GM12878 (cell line): Measurements from ENCODE around the gene USP15. TPM values are rescaled to one million over a fixed set of nuclear protein-coding genes. Genes with fewer than 3 reads are reported as not detected.

ENCODE experiments used
- ATAC-seq: fragments of 200-7000 bp; cut with Tn5 transposase; 3 replicates; pipeline ENCODE4 v1.9.1; 2020; ENCODE audit warnings: mild to moderate bottlenecking, moderate library complexity
- BruUV-seq: library from RNA; stranded (reverse); fragments of 400-500 nt; replicated peaks from 2 replicates; lab custom pipeline; 2021; lab: Mats Ljungman, UMichigan
- CTCF ChIA-PET: fragments of 300-600 bp; sonication (Branson Sonifier 250); formaldehyde crosslinking; extraction: SDS; loops from one replicate; lab custom pipeline; 2021; ENCODE audit warnings: inconsistent platforms; lab: Yijun Ruan, JAX
- POLR2A ChIA-PET: fragments of 350-600 bp; formaldehyde crosslinking; extraction: SDS; loops from one replicate; lab custom pipeline; 2021; ENCODE audit warnings: inconsistent platforms; lab: Charles Lee
- RAD21 ChIA-PET: fragments of 300-600 bp; sonication (Branson Sonifier 250); formaldehyde crosslinking; loops from one replicate; lab custom pipeline; 2023; ENCODE audit warnings: antibody characterized with exemption; ENCODE audit not compliant: unreplicated experiment; lab: Charles Lee
- SMC1A ChIA-PET: fragments of 300-600 bp; sonication (Branson Sonifier 250); formaldehyde crosslinking; loops from one replicate; lab custom pipeline; 2023; ENCODE audit not compliant: unreplicated experiment, uncharacterized antibody; lab: Charles Lee
- DNase-seq: peaks from one replicate; pipeline ENCODE4 v3.0.0-alpha.2; 2011; ENCODE audit warnings: low read depth, low spot score
- FAIRE-seq: peaks from 3 replicates; lab custom pipeline; 2011; peaks lifted over from hg19 to GRCh38; lab: Jason Lieb, UNC
- H2AFZ ChIP-seq: 2 replicates; pipeline ENCODE4 v1.6.0; 2011; ENCODE audit warnings: low read depth, low read length, control low read depth; ENCODE audit not compliant: control insufficient read depth
- H3K27ac ChIP-seq: 2 replicates; pipeline ENCODE4 v1.5.1; 2011; ENCODE audit warnings: control low read depth; ENCODE audit not compliant: control insufficient read depth, insufficient read depth
- H3K27me3 ChIP-seq, 2 experiments: replicated peaks in 1 of 2; 2 replicates each; pipeline versions ENCODE4 v1.6.0 to v1.6.1; 2011; ENCODE audit warnings: low read length in 1 of 2; ENCODE audit not compliant: control insufficient read depth in 2 of 2, insufficient read depth in 2 of 2
- H3K36me3 ChIP-seq, 2 experiments: 2 replicates each; pipeline ENCODE4 v1.5.1; 2011; ENCODE audit warnings: low read length in 1 of 2; ENCODE audit not compliant: control insufficient read depth in 2 of 2, insufficient read depth in 2 of 2
- H3K4me1 ChIP-seq: 2 replicates; pipeline ENCODE4 v1.6.1; 2011; ENCODE audit warnings: mild to moderate bottlenecking, low read length, moderate library complexity, mixed read lengths; ENCODE audit not compliant: control insufficient read depth, insufficient read depth
- H3K4me2 ChIP-seq: 2 replicates; pipeline ENCODE4 v1.6.0; 2011; ENCODE audit warnings: control low read depth; ENCODE audit not compliant: control insufficient read depth, insufficient read depth
- H3K4me3 ChIP-seq: fragments of 200-600 bp; sonication (generic); 2 replicates; pipeline ENCODE4 v1.5.1; 2016
- H3K79me2 ChIP-seq: 2 replicates; pipeline ENCODE4 v1.6.0; 2011; ENCODE audit warnings: low read length; ENCODE audit not compliant: control insufficient read depth, insufficient read depth
- H3K9ac ChIP-seq: 2 replicates; pipeline ENCODE4 v1.8.0; 2011; ENCODE audit warnings: low read length, control low read depth, mixed read lengths; ENCODE audit not compliant: control insufficient read depth, insufficient read depth
- H3K9me3 ChIP-seq: replicated peaks from 3 replicates; pipeline ENCODE4 v1.5.1; 2011; ENCODE audit warnings: mild to moderate bottlenecking, low read length; ENCODE audit not compliant: control insufficient read depth, insufficient read depth
- H4K20me1 ChIP-seq: 2 replicates; pipeline ENCODE4 v1.6.0; 2011; ENCODE audit not compliant: control insufficient read depth, insufficient read depth
- ESRRA ChIP-seq: IDR thresholded peaks from 2 replicates; pipeline ENCODE4 v1.6.1; 2012; ENCODE audit warnings: mild to moderate bottlenecking, low read length, improper control_type of control experiment
- ETV6 ChIP-seq, 2 experiments: fragments of 450-650 bp in 1 of 2; IDR thresholded peaks in 1 of 2; conservative IDR thresholded peaks in 1 of 2; 2 replicates each; pipeline ENCODE4 v1.6.1; 2014; ENCODE audit warnings: antibody characterized with exemption in 1 of 2, borderline replicate concordance in 1 of 2, low read depth in 1 of 2, mild to moderate bottlenecking in 1 of 2, moderate library complexity in 1 of 2
- IKZF1 ChIP-seq: fragments of 450-650 bp; conservative IDR thresholded peaks from 2 replicates; pipeline ENCODE4 v1.6.1; 2017; ENCODE audit warnings: antibody characterized with exemption, mild to moderate bottlenecking
- WGBS: methylation state at CpG from one replicate; pipeline ENCODE4 v1.1.6; 2016; ENCODE audit warnings: low lambda C conversion rate; ENCODE audit not compliant: insufficient replicate concordance, insufficient coverage; ENCODE audit errors: missing lambda C conversion rate; 5-methylcytosine and 5-hydroxymethylcytosine counted together
- in situ Hi-C: fragments of 300-500 bp; cut with MboI; formaldehyde crosslinking; loops from 9 replicates; pipeline ENCODE4 v1.14.3; 2018; ENCODE audit warnings: mixed read lengths
- intact Hi-C: fragments of 100-400 bp; cut with micrococcal nuclease; formaldehyde crosslinking; loops from one replicate; pipeline ENCODE4 v1.14.2; 2022; ENCODE audit not compliant: unreplicated experiment
- polyA plus RNA-seq, 11 experiments: library from polyadenylated mRNA; depleted of rRNA in 4 of 11; unstranded in 6 of 11; stranded (reverse) in 5 of 11; fragments of >200 nt; fragmentation: Nextera tagmentation in 4 of 11; fragmentation: Illumina TruSeq in 1 of 11; extraction: Ambion mirVana in 4 of 11; extraction: Trizol in 1 of 11; gene quantifications; 1 replicate in 1 of 11; 2 replicates in 10 of 11; pipeline versions ENCODE4 v1.2.1 to v1.2.3, GENCODE V29; 2011 to 2016; ENCODE audit warnings: inconsistent platforms in 2 of 11, missing spikeins in 2 of 11, low read depth in 1 of 11
- total RNA-seq, 4 experiments: library from RNA; depleted of rRNA in 3 of 4; stranded (reverse); fragments of >200 nt in 3 of 4; fragmentation: Illumina TruSeq in 1 of 4; extraction: Trizol in 1 of 4; gene quantifications; 2 replicates each; pipeline versions ENCODE4 v1.2.1 to v1.2.3, GENCODE V29; 2013 to 2021

USP15 gene
- total and polyA plus RNA-seq, 10 of the 15 experiments (the other 5 are each of a cell fraction or from before 2014, with no cell fraction given), result 57.6 to 101 (median 90.2) TPM

DNA sequence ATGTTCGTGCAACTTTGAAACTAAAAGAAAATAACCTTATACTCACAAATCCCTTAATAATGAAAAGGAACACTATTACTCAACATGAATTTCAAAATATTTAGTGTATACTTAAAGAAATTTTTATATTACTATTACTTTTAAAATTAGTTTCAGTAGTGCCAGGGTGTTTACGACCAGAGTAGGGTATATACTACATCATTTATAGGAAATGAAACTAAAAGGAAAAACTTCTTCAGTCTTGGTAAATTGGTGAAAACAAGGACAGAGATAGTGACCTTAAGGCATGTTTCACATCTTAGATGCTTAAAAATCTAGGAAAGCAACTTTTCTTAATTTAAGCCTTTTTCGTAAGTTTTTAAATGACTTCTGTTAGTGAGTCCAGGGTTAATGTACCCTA, 4.5 kb downstream of the USP15 start (continued):
- TF ChIP-seq ESRRA, result peak; percentile 26; the same call in 1 of the 2 replicates
- TF ChIP-seq, all 136 proteins: peak for 3

DNA sequence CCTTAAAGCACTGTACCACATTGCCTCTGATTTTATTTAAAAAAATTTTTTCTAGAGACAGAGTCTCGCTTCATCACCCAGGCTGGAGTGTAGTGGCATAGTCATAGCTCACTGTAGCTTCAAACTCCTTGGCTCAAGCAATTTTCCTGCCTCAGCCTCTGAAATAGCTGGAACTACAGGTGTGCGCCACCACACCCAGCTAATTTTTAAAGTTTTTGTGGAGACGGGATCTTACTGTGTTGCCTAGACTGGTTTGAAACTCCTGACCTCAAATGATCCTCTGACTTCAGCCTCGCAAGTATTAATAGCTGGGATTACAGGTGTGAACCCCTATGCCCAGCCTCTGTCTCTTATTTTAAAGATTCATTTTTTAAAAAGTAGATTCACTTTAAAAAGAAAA, 5.3 kb downstream of the USP15 start:
- RAD21 ChIA-PET, result interaction anchor here (0.7 to 3.9 kb wide), 6 partner anchors 9 to 338 kb away, joined by 3 to 21 read pairs (median 4); no protein-coding TSS in a partner anchor
- Histone ChIP-seq H4K20me1 (no peaks in the 10 kb centered on the region), H3K4me3 (peak overlapping the region; percentile 24), H2AFZ (no peak overlapping the region), H3K27me3 (no peaks in the 10 kb centered on the region), H3K36me3 (no peaks in the 10 kb centered on the region; a peak in 1 of 4 replicates), H3K4me2 (peak overlapping the region; percentile 79), H3K27ac (peak overlapping the region; percentile 87), H3K79me2 (peaks cover 100% of the 10 kb centered on the region), H3K9ac (peak overlapping the region; percentile 40; the same call in 1 of the 2 replicates), H3K9me3 (no peaks in the 10 kb centered on the region), H3K4me1 (peaks cover 22% of the 10 kb centered on the region)
- WGBS, result 81% methylated on average over 4 of the region's 4 CpGs
- CTCF ChIA-PET, result interaction anchor here (0.9 to 1.7 kb wide), 4 partner anchors 9 to 257 kb away, joined by 3 to 4 read pairs (median 4); no protein-coding TSS in a partner anchor
- intact Hi-C loops, result loop anchor here (10.0 kb wide), 2 partner anchors 209 to 539 kb away; no protein-coding TSS in a partner anchor
- no peak for FAIRE-seq
- SMC1A ChIA-PET, result interaction anchor here (1.5 to 3.2 kb wide), 4 partner anchors 9 to 115 kb away, joined by 4 to 15 read pairs (median 5); no protein-coding TSS in a partner anchor
- TF ChIP-seq ETV6 (conservative IDR thresholded peaks at IDR 0.05 in 1 of 2, IDR thresholded peaks at IDR 0.05 in 1 of 2; ENCODE audit: borderline replicate concordance in 1 of 2, low read depth in 1 of 2) (no peak), IKZF1 (0 out of 2 replicates have a peak, but pooled peaks have one; percentile 0)
- in situ Hi-C loops, result no loop called here
- no peak for DNase-seq
- no TSS peak for BruUV-seq
- POLR2A ChIA-PET, result interaction anchor here (0.6 kb wide), 1 partner anchor 65 kb away, joined by 3 read pairs; no protein-coding TSS in a partner anchor
- no peak; the same call in 2 of the 3 replicates for ATAC-seq
